HFF-Myc (cell line): Measurements from ENCODE around the gene COX20.

Experiments
- DNase-seq: peaks from one replicate; pipeline ENCODE4 v3.0.0-alpha.2; 2011; ENCODE audit warnings: low read depth; ENCODE audit errors: extremely low read depth
- H3K4me3 ChIP-seq: replicated peaks from 2 replicates; pipeline ENCODE4 v1.5.1; 2011; ENCODE audit warnings: low read depth, mild to moderate bottlenecking, control low read depth, low read length
- TF ChIP-seq, protein P1 (sequence below): IDR thresholded peaks from 2 replicates; pipeline ENCODE4 v1.5.1; 2012; ENCODE audit warnings: mild to moderate bottlenecking, low read depth, low read length, control low read depth; ENCODE audit errors: missing control alignments

COX20 gene

DNA sequence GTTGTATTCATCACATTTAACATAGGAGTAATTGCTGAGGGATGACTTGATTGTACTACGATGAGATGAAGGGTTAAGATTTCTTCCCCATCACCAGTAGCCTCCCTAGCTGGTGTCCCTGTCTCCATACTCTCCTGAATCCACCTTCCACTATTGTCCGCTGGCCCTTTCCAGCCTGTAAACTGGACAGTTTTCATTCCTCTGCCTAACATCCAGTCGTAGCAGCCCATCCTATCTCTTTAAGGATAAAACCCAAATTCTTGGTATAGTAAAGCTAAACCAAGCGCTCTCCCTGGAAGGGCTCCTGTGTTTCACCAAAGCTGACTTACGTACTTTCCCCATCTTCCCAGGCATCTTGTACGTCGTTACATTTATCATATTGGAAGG is 670 bp downstream of the COX20 start:
- no peak for DNase-seq
- peak overlapping the region; percentile 78 for H3K4me3 ChIP-seq
- TF ChIP-seq, protein P1, sequence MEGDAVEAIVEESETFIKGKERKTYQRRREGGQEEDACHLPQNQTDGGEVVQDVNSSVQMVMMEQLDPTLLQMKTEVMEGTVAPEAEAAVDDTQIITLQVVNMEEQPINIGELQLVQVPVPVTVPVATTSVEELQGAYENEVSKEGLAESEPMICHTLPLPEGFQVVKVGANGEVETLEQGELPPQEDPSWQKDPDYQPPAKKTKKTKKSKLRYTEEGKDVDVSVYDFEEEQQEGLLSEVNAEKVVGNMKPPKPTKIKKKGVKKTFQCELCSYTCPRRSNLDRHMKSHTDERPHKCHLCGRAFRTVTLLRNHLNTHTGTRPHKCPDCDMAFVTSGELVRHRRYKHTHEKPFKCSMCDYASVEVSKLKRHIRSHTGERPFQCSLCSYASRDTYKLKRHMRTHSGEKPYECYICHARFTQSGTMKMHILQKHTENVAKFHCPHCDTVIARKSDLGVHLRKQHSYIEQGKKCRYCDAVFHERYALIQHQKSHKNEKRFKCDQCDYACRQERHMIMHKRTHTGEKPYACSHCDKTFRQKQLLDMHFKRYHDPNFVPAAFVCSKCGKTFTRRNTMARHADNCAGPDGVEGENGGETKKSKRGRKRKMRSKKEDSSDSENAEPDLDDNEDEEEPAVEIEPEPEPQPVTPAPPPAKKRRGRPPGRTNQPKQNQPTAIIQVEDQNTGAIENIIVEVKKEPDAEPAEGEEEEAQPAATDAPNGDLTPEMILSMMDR = no peak

DNA sequence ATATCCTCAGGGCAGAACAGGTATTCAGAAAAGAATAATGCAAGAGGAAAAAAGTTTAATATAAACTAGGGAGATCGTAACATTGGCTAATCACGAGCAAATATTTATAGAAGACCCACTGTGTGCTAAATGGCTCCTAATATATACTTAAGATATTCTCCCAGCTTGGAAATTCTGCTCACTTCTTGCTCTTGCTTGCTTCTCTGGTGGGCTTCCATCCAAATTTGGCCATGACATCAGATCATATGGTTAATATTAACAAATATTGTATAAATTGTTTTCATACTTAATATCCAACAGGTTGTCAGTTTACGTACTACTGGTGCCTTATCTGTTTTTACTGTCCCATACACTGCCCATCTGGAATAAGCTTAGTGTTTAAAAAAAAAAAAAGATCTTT is 1.1 kb downstream of the COX20 start:
- peak overlapping the region; percentile 78 for H3K4me3 ChIP-seq
- TF ChIP-seq, protein P1 = no peak
- DNase-seq = no peak

DNA sequence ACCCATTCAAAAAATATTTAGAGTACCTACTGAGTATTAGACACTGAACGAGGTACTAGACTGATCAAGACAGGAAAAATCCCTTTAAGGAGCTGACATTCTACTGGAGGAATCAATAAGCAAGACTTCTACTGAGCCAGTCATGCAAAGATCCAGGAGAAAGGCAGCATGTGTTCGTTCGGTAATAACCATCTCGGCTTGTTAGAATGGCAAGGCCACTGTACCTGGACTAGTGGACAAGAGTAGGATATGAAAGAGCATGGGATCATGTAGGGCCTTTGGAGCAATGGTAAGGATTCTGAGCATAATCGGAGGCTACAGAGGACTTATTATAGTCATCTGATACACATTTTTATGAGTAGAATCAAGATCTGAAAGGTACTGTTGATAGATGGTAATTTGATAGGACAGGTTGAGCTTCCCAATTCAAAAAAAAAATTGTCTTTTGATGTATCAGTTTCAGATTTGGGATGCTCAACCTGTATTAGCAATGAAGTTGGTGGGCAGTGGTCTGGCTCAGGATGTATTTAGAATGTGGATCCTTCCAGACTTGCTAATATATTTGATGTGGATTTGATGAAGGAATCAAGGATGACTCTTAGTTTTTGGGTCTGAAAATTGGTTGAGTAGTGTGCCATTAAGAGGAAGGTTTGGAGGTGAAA is 2.3 kb downstream of the COX20 start:
- TF ChIP-seq, protein P1 = no peak
- H3K4me3 ChIP-seq = peak overlapping the region; percentile 78
- no peak for DNase-seq

DNA sequence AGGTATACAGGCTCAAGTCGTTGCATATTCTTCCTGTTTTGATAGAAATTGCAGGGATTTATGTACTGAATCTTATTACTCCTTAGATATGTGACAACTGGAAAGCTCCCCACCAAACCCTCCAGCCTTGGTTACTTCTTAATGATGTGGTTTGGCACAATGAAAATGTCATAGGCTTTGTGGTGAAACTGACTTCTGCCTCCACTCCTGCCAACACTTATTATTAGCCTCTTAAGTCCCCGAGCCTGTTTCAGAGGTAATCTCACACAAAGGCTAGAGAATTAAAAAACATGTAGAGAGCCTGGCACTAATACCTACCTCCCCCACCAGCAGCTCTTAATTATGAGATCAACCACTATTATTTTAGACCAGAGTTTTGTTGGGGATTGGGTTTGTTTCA is 4.2 kb downstream of the COX20 start:
- H3K4me3 ChIP-seq = no peak overlapping the region
- TF ChIP-seq, protein P1 = no peak
- no peak for DNase-seq

DNA sequence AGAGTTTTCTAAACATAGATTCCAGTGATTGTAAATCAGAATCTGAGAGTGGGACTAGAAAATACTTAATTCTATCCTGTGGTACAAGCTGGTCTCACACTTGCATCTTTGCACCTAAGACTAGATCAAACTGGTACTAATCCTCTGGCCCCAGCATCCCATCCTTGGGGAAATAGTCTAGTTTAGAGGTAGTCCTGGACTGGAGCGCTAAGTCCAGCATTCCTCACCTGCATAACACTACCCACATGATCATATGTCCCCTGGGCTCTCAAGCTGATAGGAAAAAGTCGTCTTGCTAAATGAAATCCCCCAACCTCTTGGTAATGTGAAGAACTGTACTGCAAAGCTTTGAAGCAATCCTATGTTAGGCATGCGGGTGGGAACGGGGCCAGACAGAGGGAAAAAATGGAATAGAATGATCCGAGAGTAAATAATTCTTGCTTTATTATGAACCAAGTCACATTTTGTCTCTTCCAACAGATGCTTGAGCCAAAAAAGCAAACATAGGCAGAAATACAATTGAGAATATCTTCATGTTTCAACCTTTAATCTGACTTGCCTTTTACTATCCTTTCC is 4.8 kb downstream of the COX20 start:
- H3K4me3 ChIP-seq = no peak overlapping the region
- DNase-seq = no peak
- TF ChIP-seq, protein P1 = no peak

DNA sequence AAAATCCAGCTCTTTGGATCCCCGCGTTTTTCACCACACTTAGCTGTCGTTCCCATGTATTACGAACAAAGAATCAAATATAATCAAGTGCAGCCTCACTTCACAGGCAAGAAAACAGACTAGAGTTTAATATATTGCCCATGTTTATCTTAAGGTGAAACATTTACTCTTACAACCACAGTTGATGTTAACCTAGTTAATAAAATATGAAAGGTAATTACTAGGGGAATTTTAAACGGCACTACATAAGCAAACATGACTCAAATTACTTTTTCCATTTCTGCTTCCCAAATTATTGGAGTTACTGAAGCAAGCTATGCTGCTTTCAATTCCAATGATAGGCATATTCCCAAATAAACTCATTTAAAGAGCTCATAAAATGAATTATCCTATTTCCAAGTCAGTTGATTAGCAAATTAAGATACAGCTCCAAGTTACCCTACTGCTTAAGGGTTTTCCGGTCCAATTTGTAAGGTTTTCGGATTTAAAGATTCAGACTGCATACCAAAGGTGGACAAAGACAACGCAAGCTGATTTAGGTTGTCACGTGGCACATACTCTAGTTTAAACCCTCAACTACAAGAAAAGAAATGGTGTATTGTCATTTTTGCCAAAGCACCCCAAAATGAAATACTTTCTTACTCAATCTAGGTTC is 5.9 kb downstream of the COX20 start:
- DNase-seq = no peak
- H3K4me3 ChIP-seq = no peak overlapping the region
- TF ChIP-seq, protein P1 = no peak
